Kidney (tissue), 14 donors: ENCODE data around the gene NFU1. TPM values are rescaled to one million over a fixed set of nuclear protein-coding genes. Genes with fewer than 3 reads are reported as not detected.

ENCODE experiments used
- DNase-seq, 5 donors: peaks; one replicate each; pipeline ENCODE4 v3.0.0-alpha.2; 2013 to 2020
- FAIRE-seq: peaks from 2 replicates; lab custom pipeline; 2012; peaks lifted over from hg19 to GRCh38; lab: Jason Lieb, UNC
- H3K27ac ChIP-seq, 2 donors: one replicate each; pipeline ENCODE4 v1.7.0; 2013; ENCODE audit warnings: low read depth in 2 of 2, low read length in 2 of 2, inconsistent platforms in 1 of 2
- H3K27me3 ChIP-seq: one replicate; pipeline ENCODE4 v1.7.1; 2013; ENCODE audit warnings: low read length, inconsistent platforms; ENCODE audit not compliant: control insufficient read depth, insufficient read depth
- H3K36me3 ChIP-seq, 3 donors: one replicate each; pipeline versions ENCODE4 v1.7.0 to v1.7.1; 2013; ENCODE audit warnings: low read length in 3 of 3, control low read depth in 1 of 3, inconsistent platforms in 1 of 3; ENCODE audit not compliant: insufficient read depth in 3 of 3, control insufficient read depth in 2 of 3
- H3K4me1 ChIP-seq, 3 donors: one replicate each; pipeline versions ENCODE4 v1.7.0 to v1.7.1; 2013; ENCODE audit warnings: low read length in 3 of 3, inconsistent platforms in 1 of 3, low read depth in 1 of 3; ENCODE audit not compliant: control insufficient read depth in 2 of 3, insufficient read depth in 2 of 3
- H3K4me3 ChIP-seq, 3 donors: one replicate each; pipeline versions ENCODE4 v1.7.0 to v1.8.1; 2013; ENCODE audit warnings: low read length in 3 of 3, control low read depth in 1 of 3, inconsistent platforms in 1 of 3
- H3K9ac ChIP-seq, 3 donors: one replicate each; pipeline versions ENCODE4 v1.7.0 to v1.7.1; 2013; ENCODE audit warnings: low read length in 3 of 3, control low read depth in 1 of 3, inconsistent platforms in 1 of 3
- H3K9me3 ChIP-seq, 3 donors: one replicate each; pipeline versions ENCODE4 v1.7.0 to v1.7.1; 2013; ENCODE audit warnings: low read length in 3 of 3, control low read depth in 1 of 3, inconsistent platforms in 1 of 3; ENCODE audit not compliant: control insufficient read depth in 2 of 3, insufficient read depth in 1 of 3
- CTCF ChIP-seq: IDR thresholded peaks from 3 replicates; pipeline ENCODE4 v1.5.1; 2012; ENCODE audit warnings: mild to moderate bottlenecking, moderate library complexity, borderline replicate concordance; ENCODE audit not compliant: insufficient read depth; ENCODE audit errors: extremely low read depth
- intact Hi-C: fragments of 100-400 bp; cut with DNase I; formaldehyde crosslinking; loops from one replicate; pipeline ENCODE4 v1.11.1; 2022
- polyA plus RNA-seq: library from polyadenylated mRNA; stranded (reverse); fragments of 350-450 nt; fragmentation: Illumina TruSeq; extraction: RNeasy Lipid Tissue Mini Kit (QIAGEN cat#74804); gene quantifications from one replicate; pipeline ENCODE4 v1.2.3, GENCODE V29; 2014; ENCODE audit warnings: low read depth, low replicate concordance; ENCODE audit not compliant: insufficient read depth
- total RNA-seq: library from RNA; stranded (reverse); fragmentation: NEBNext Ultra II Directional; extraction: Animal tissue kit (Norgen Biotek cat#: 25700); gene quantifications from one replicate; pipeline ENCODE4 v1.2.1, GENCODE V29; 2021
- donor health status: control.
- donor health status: control.
- donor health status: control.
- donor health status: control.
- donor health status: control.
- donor health status: DM: yes; HTN: yes; CAD: no.
- donor health status: Normal renal cell carcinoma (clear cell type).

Gene NFU1
- total and polyA plus RNA-seq, 2 donors from 2014 or later: 40.2 to 120 TPM

GRCh38 chr2:69471793-69472192 lies 34.6 kb upstream of the NFU1 start:
- H3K27me3 ChIP-seq: no peaks in the 10 kb centered on the region
- H3K4me1 ChIP-seq: no peaks in the 10 kb centered on the region
- no peak overlapping the region for H3K9ac ChIP-seq
- no peaks in the 10 kb centered on the region for H3K9me3 ChIP-seq
- no peak overlapping the region for H3K4me3 ChIP-seq
- TF ChIP-seq CTCF: no peak
- DNase-seq: no peak
- intact Hi-C loops: no loop called here
- H3K36me3 ChIP-seq: peaks cover 0 to 4% (median 0%) of the 10 kb centered on the region in 3 donors
- no peak for FAIRE-seq
- H3K27ac ChIP-seq: no peak overlapping the region

- no peak for DNase-seq
- Histone ChIP-seq H3K36me3 (peaks cover 0 to 2% (median under 1%) of the 10 kb centered on the region in 3 donors), H3K4me3 (no peak overlapping the region), H3K9ac (no peak overlapping the region), H3K4me1 (no peaks in the 10 kb centered on the region), H3K9me3 (no peaks in the 10 kb centered on the region), H3K27me3 (no peaks in the 10 kb centered on the region), H3K27ac (no peak overlapping the region)
- no peak for TF ChIP-seq CTCF
- intact Hi-C loops: no loop called here
- no peak for FAIRE-seq
Measured at GRCh38 chr2:69470911-69471310, 33.7 kb upstream of the NFU1 start.

- intact Hi-C loops: no loop called here
- Histone ChIP-seq H3K9me3 (no peaks in the 10 kb centered on the region), H3K27ac (no peak overlapping the region), H3K4me1 (no peaks in the 10 kb centered on the region), H3K27me3 (no peaks in the 10 kb centered on the region), H3K4me3 (no peak overlapping the region), H3K9ac (no peak overlapping the region), H3K36me3 (peaks cover 0 to 9% (median 0%) of the 10 kb centered on the region in 3 donors)
- no peak for TF ChIP-seq CTCF
- DNase-seq (no peak), FAIRE-seq (no peak)
Measured at GRCh38 chr2:69469784-69470183, 32.5 kb upstream of the NFU1 start.

DNA sequence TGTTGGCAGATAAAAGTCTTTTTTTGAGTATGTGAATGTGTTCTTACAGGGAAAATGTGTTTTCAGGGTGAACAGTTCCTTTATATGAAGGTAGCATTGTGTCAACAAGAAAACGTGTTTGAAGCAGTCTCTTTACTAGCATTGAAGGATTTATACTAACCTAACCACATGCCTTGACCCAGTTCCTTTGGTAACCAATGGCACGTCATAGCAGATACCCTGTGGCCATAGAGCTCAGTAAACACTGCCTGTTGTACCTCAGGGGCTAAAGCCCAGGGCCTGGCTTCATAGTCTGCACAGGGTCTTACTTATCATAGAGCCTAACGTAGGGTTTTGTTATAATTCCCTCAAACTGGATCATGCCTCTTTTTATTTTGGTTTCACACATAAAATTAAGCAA lies 32.1 kb upstream of the NFU1 start:
- H3K27ac ChIP-seq: no peak overlapping the region
- TF ChIP-seq CTCF: no peak
- H3K27me3 ChIP-seq: no peaks in the 10 kb centered on the region
- intact Hi-C loops: no loop called here
- H3K4me1 ChIP-seq: no peaks in the 10 kb centered on the region
- no peaks in the 10 kb centered on the region for H3K9me3 ChIP-seq
- H3K4me3 ChIP-seq: no peak overlapping the region
- H3K36me3 ChIP-seq: peaks cover 0 to 9% (median 3%) of the 10 kb centered on the region in 3 donors
- no peak for DNase-seq
- no peak overlapping the region for H3K9ac ChIP-seq
- no peak for FAIRE-seq
